SK-MEL-5 (cell line): Measurements from ENCODE around the gene LRRC45. TPM values are rescaled to one million over a fixed set of nuclear protein-coding genes. Genes with fewer than 3 reads are reported as not detected.

ENCODE experiments used
- DNase-seq: peaks from one replicate; pipeline ENCODE4 v3.0.0-alpha.2; 2016; ENCODE audit warnings: low read depth, low spot score
- in situ Hi-C: cut with HindIII; loops from 2 replicates; pipeline ENCODE4 v1.10.0; 2016; ENCODE audit warnings: low sequenced_read_pairs, high pct_unique_total_duplicates, low pct_unique_long_range_greater_than_20kb
- total RNA-seq: library from RNA; depleted of rRNA; stranded (reverse); fragments of >200 nt; shearing (Covaris generic); gene quantifications from 2 replicates; pipeline ENCODE4 v1.2.3, GENCODE V29; 2014

LRRC45 gene
- total RNA-seq, 1 experiment from 2014 or later, result 40.4 TPM

GRCh38 chr17:81991684-81992305 is 31.3 kb upstream of the LRRC45 start:
- DNase-seq, result no peak
- in situ Hi-C loops, result no loop called here

- in situ Hi-C loops, result no loop called here
- no peak for DNase-seq
Observed at GRCh38 chr17:81992306-81993102, 30.6 kb upstream of the LRRC45 start.

- in situ Hi-C loops, result no loop called here
- DNase-seq, result no peak
Observed at GRCh38 chr17:81993729-81994592, 29.1 kb upstream of the LRRC45 start.

- in situ Hi-C loops, result no loop called here
- no peak for DNase-seq
Observed at GRCh38 chr17:81994593-81995462, 28.3 kb upstream of the LRRC45 start.

GRCh38 chr17:81995463-81996231 is 27.5 kb upstream of the LRRC45 start:
- in situ Hi-C loops, result no loop called here
- no peak for DNase-seq

GRCh38 chr17:81996232-81996756 is 26.8 kb upstream of the LRRC45 start:
- no peak for DNase-seq
- in situ Hi-C loops, result no loop called here

- in situ Hi-C loops, result no loop called here
- DNase-seq, result no peak
Observed at GRCh38 chr17:81996757-81997441, 26.2 kb upstream of the LRRC45 start.

- in situ Hi-C loops, result no loop called here
- DNase-seq, result no peak
Observed at GRCh38 chr17:81998212-81998611, 24.9 kb upstream of the LRRC45 start.

- in situ Hi-C loops, result no loop called here
- DNase-seq, result no peak
Observed at GRCh38 chr17:81998691-81999438, 24.2 kb upstream of the LRRC45 start.

GRCh38 chr17:81999587-81999975 is 23.5 kb upstream of the LRRC45 start:
- in situ Hi-C loops, result no loop called here
- no peak for DNase-seq

GRCh38 chr17:81999976-82000802 is 22.9 kb upstream of the LRRC45 start:
- DNase-seq, result no peak
- in situ Hi-C loops, result no loop called here

GRCh38 chr17:82000803-82001570 is 22.1 kb upstream of the LRRC45 start:
- DNase-seq, result no peak
- in situ Hi-C loops, result no loop called here

GRCh38 chr17:82001571-82002056 is 21.5 kb upstream of the LRRC45 start:
- in situ Hi-C loops, result no loop called here
- DNase-seq, result no peak
